Activated CD4-positive, alpha-beta memory T cell treated with anti-CD3 and anti-CD28 coated beads for 36 hours (primary cell): ENCODE measurements around the gene PKP4. TPM values are rescaled to one million over a fixed set of nuclear protein-coding genes. Genes with fewer than 3 reads are reported as not detected.
"Not testable (repeated sequence)": the region's sequence is repeated elsewhere in the genome, so short reads cannot be mapped to it uniquely, and the experiment has no call there.

Source experiments
- CTCF ChIA-PET: fragments of 350-600 bp; sonication (Branson Sonifier 250); formaldehyde crosslinking; loops from one replicate; lab custom pipeline; 2021; ENCODE audit warnings: antibody characterized with exemption, inconsistent platforms; lab: Charles Lee
- POLR2A ChIA-PET: fragments of 350-600 bp; sonication (Branson Sonifier 250); formaldehyde crosslinking; loops from one replicate; lab custom pipeline; 2021; ENCODE audit warnings: antibody characterized with exemption; lab: Charles Lee
- DNase-seq: peaks from one replicate; pipeline ENCODE4 v3.0.0-alpha.2; 2020
- H3K27ac Mint-ChIP-seq: one replicate; pipeline ENCODE4 v1.8.0; 2021; ENCODE audit warnings: mixed read lengths
- H3K27me3 Mint-ChIP-seq: one replicate; pipeline ENCODE4 v1.8.0; 2021; ENCODE audit warnings: mixed read lengths
- H3K36me3 Mint-ChIP-seq: one replicate; pipeline ENCODE4 v1.8.0; 2021; ENCODE audit warnings: mixed read lengths
- H3K4me1 Mint-ChIP-seq: one replicate; pipeline ENCODE4 v1.8.0; 2021; ENCODE audit warnings: low read depth, mixed read lengths
- H3K4me3 Mint-ChIP-seq: one replicate; pipeline ENCODE4 v1.8.0; 2021; ENCODE audit warnings: mild to moderate bottlenecking, mixed read lengths
- H3K9me3 Mint-ChIP-seq: one replicate; pipeline ENCODE4 v1.8.0; 2021; ENCODE audit warnings: mixed read lengths
- intact Hi-C: fragments of 100-400 bp; cut with micrococcal nuclease; formaldehyde crosslinking; loops from one replicate; pipeline ENCODE4 v1.15.1; 2023
- total RNA-seq, 2 experiments: library from RNA; stranded (reverse); gene quantifications; one replicate each; pipeline ENCODE4 v1.2.3, GENCODE V29; 2021

The PKP4 gene
- total RNA-seq, 2 experiments from 2014 or later, result 41.4 to 43.1 TPM

DNA sequence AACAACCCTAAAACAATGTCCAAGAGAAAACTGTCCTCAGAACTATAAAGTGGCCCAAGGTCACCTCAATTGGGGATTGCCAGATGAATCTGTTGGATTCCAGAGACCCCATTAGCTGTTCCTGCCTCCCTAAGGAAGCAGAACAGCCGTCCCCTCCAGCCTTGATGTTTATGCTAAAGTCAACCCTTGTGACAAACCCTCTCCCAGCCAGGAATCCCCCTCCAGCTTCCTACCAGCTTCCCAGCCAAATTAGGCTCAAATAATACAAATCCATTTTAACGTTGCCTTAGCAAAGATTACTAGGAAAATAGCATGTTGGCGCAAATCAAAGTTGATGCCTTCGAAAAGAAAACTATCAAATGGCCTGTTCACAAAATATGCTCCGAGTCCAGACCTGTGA, 232.6 kb downstream of the PKP4 start:
- ChIA-PET CTCF (no interaction called here), POLR2A (no interaction called here)
- Mint-ChIP-seq H3K4me3 (no peak overlapping the region), H3K36me3 (no peaks in the 10 kb centered on the region), H3K4me1 (no peaks in the 10 kb centered on the region), H3K9me3 (no peaks in the 10 kb centered on the region), H3K27me3 (peaks cover 7% of the 10 kb centered on the region), H3K27ac (no peak overlapping the region)
- intact Hi-C loops, result no loop called here
- DNase-seq, result no peak

DNA sequence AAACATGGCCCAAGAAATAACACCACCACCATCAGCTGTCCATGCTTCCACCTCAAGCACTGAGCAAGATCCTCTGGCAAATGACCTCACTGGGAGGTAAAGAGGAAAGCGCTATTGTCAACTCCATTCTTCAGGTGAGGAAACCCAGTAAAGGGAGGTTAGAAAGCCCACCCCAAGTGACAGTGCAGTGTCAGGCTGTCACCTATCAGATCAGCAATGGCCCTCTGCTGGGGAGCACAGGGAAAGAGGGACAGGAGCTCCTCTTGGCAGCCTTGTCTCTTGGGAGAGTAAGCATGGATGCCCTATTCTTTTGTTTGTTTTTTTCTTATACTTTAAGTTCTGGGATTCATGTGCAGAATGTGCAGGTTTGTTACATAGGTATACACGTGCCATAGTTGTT, 234.1 kb downstream of the PKP4 start:
- no peaks in the 10 kb centered on the region for H3K36me3 Mint-ChIP-seq
- intact Hi-C loops, result no loop called here
- POLR2A ChIA-PET, result no interaction called here
- CTCF ChIA-PET, result interaction anchor here (0.6 kb wide), 1 partner anchor 10 kb away, joined by 3 read pairs; no protein-coding TSS in a partner anchor
- no peak overlapping the region for H3K4me3 Mint-ChIP-seq
- no peak for DNase-seq
- no peaks in the 10 kb centered on the region for H3K4me1 Mint-ChIP-seq
- H3K27ac Mint-ChIP-seq, result no peak overlapping the region
- no peaks in the 10 kb centered on the region for H3K9me3 Mint-ChIP-seq
- peaks cover 7% of the 10 kb centered on the region for H3K27me3 Mint-ChIP-seq

GRCh38 chr2:158691619-158692018, 234.9 kb downstream of the PKP4 start:
- no peak overlapping the region for H3K4me3 Mint-ChIP-seq
- CTCF ChIA-PET, result no interaction called here
- POLR2A ChIA-PET, result no interaction called here
- H3K9me3 Mint-ChIP-seq, result no peaks in the 10 kb centered on the region
- H3K36me3 Mint-ChIP-seq, result no peaks in the 10 kb centered on the region
- no peak for DNase-seq
- intact Hi-C loops, result no loop called here
- no peak overlapping the region for H3K27ac Mint-ChIP-seq
- peaks cover 7% of the 10 kb centered on the region for H3K27me3 Mint-ChIP-seq
- no peaks in the 10 kb centered on the region for H3K4me1 Mint-ChIP-seq

GRCh38 chr2:158692372-158693103, 235.8 kb downstream of the PKP4 start:
- no peak for DNase-seq
- peaks cover 10% of the 10 kb centered on the region for H3K27me3 Mint-ChIP-seq
- CTCF ChIA-PET, result no interaction called here
- H3K36me3 Mint-ChIP-seq, result no peaks in the 10 kb centered on the region
- no peak overlapping the region for H3K4me3 Mint-ChIP-seq
- intact Hi-C loops, result no loop called here
- H3K9me3 Mint-ChIP-seq, result no peaks in the 10 kb centered on the region
- no peaks in the 10 kb centered on the region for H3K4me1 Mint-ChIP-seq
- POLR2A ChIA-PET, result no interaction called here
- no peak overlapping the region for H3K27ac Mint-ChIP-seq

GRCh38 chr2:158693476-158693875, 236.7 kb downstream of the PKP4 start:
- ChIA-PET POLR2A (no interaction called here), CTCF (no interaction called here)
- no peak overlapping the region for H3K27ac Mint-ChIP-seq
- H3K36me3 Mint-ChIP-seq, result no peaks in the 10 kb centered on the region
- no peaks in the 10 kb centered on the region for H3K4me1 Mint-ChIP-seq
- DNase-seq, result no peak
- peaks cover 5% of the 10 kb centered on the region for H3K27me3 Mint-ChIP-seq
- no peak overlapping the region for H3K4me3 Mint-ChIP-seq
- no peaks in the 10 kb centered on the region for H3K9me3 Mint-ChIP-seq
- intact Hi-C loops, result no loop called here

- no peaks in the 10 kb centered on the region for H3K4me1 Mint-ChIP-seq
- ChIA-PET CTCF (no interaction called here), POLR2A (no interaction called here)
- no peak for DNase-seq
- H3K27ac Mint-ChIP-seq, result no peak overlapping the region
- peaks cover 5% of the 10 kb centered on the region for H3K27me3 Mint-ChIP-seq
- intact Hi-C loops, result no loop called here
- H3K9me3 Mint-ChIP-seq, result no peaks in the 10 kb centered on the region
- H3K36me3 Mint-ChIP-seq, result no peaks in the 10 kb centered on the region
- no peak overlapping the region for H3K4me3 Mint-ChIP-seq
These were observed 238.6 kb downstream of the PKP4 start for GRCh38 chr2:158695305-158695704.

- H3K27me3 Mint-ChIP-seq, intact Hi-C loops, CTCF ChIA-PET, H3K4me1 Mint-ChIP-seq, H3K9me3 Mint-ChIP-seq, H3K4me3 Mint-ChIP-seq, POLR2A ChIA-PET, DNase-seq, H3K36me3 Mint-ChIP-seq, H3K27ac Mint-ChIP-seq: not testable (repeated sequence)
These were observed 239.0 kb downstream of the PKP4 start for GRCh38 chr2:158695744-158696143.

GRCh38 chr2:158699323-158699722, 242.6 kb downstream of the PKP4 start:
- no peak for DNase-seq
- Mint-ChIP-seq H3K4me3 (no peak overlapping the region), H3K36me3 (no peaks in the 10 kb centered on the region), H3K4me1 (no peaks in the 10 kb centered on the region), H3K27me3 (peaks cover 3% of the 10 kb centered on the region), H3K27ac (no peak overlapping the region), H3K9me3 (no peaks in the 10 kb centered on the region)
- CTCF ChIA-PET, result no interaction called here
- POLR2A ChIA-PET, result no interaction called here
- intact Hi-C loops, result no loop called here

DNA sequence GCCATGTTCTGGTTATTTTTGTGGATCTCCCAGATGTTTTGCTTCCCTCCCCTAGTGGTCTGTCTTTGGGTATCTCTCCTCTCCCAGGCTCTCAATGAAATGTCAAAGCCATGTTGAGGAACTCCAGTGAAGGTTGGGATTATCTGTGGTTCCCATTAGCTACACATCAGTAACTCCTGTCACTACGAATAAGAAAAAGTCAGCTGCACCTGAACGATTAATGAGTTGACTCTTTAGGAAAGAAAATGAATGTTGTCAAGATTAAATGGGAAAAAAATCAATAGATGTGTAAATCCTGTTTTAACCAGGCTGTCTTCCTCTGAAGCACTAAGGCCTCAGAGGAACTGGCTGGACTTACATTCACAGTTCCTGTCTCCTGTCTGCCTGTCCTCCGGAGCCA, 244.3 kb downstream of the PKP4 start:
- H3K9me3 Mint-ChIP-seq, result no peaks in the 10 kb centered on the region

GRCh38 chr2:158702740-158703139, 246.0 kb downstream of the PKP4 start:
- intact Hi-C loops, result no loop called here
- Mint-ChIP-seq H3K27me3 (no peaks in the 10 kb centered on the region), H3K9me3 (no peaks in the 10 kb centered on the region), H3K27ac (no peak overlapping the region), H3K4me3 (no peak overlapping the region), H3K4me1 (no peaks in the 10 kb centered on the region), H3K36me3 (no peaks in the 10 kb centered on the region)
- DNase-seq, result no peak
- CTCF ChIA-PET, result no interaction called here
- POLR2A ChIA-PET, result no interaction called here

More for the DNA sequence above, 244.3 kb downstream of the PKP4 start:
- POLR2A ChIA-PET, result no interaction called here
- DNase-seq, result no peak
- Mint-ChIP-seq H3K27ac (no peak overlapping the region), H3K4me3 (no peak overlapping the region), H3K4me1 (no peaks in the 10 kb centered on the region), H3K36me3 (no peaks in the 10 kb centered on the region), H3K27me3 (peaks cover 3% of the 10 kb centered on the region)
- CTCF ChIA-PET, result no interaction called here
- intact Hi-C loops, result no loop called here

GRCh38 chr2:158704724-158705465, 248.1 kb downstream of the PKP4 start:
- not testable (repeated sequence) for H3K27ac Mint-ChIP-seq

DNA sequence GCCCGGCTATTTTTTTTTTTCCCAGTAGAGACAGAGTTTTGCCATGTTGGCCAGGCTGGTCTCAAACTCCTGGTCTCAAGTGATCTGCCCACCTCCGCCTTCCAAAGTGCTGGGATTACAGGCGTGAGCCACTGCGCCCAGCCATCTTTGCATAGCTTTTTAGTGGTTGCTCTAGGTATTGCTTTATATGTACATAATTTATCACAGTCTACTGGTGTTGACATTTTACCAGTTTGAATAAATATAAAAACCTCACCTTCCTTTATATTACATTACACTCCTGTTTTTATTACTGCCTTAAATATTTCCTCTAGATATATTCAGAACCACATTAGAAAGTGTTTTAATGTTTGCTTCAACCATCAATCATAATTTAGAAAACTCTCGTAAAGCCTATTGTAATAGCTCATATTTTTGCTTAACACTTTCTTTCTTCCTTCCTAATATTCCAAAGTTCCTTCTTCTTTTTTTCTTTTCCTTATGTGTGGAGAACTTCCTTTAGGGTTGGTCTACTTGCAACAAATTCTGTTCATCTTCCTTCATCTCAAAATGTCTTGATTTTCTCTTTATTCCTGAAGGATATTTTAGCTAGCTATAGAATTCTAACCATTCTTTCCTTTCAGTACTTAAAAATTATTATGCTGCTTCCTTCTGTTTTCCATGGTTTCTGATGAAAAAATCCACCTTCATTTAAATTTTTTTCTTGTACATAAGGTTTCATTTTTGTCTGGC, 256.2 kb downstream of the PKP4 start:
- DNase-seq, result no peak
- Mint-ChIP-seq H3K27me3 (peaks cover 7% of the 10 kb centered on the region), H3K4me3 (no peak overlapping the region), H3K27ac (no peak overlapping the region), H3K36me3 (no peaks in the 10 kb centered on the region), H3K4me1 (no peaks in the 10 kb centered on the region), H3K9me3 (peaks cover 14% of the 10 kb centered on the region)
- CTCF ChIA-PET, result interaction anchor here (0.7 to 1.5 kb wide), 2 partner anchors 42 to 677 kb away, joined by 3 read pairs; no protein-coding TSS in a partner anchor
- intact Hi-C loops, result no loop called here
- POLR2A ChIA-PET, result no interaction called here

More at GRCh38 chr2:158704724-158705465, 248.1 kb downstream of the PKP4 start:
- H3K4me1 Mint-ChIP-seq, CTCF ChIA-PET, H3K4me3 Mint-ChIP-seq, POLR2A ChIA-PET, intact Hi-C loops, H3K9me3 Mint-ChIP-seq, DNase-seq, H3K27me3 Mint-ChIP-seq, H3K36me3 Mint-ChIP-seq: not testable (repeated sequence)
